K562 (cell line): ENCODE data around the gene UPP1.

Experiments used
- POLR2AphosphoS5 ChIP-seq: IDR thresholded peaks from 2 replicates; pipeline ENCODE4 v1.6.1; 2011; ENCODE audit warnings: mild to moderate bottlenecking, low read depth, low read length, moderate library complexity; ENCODE audit not compliant: control insufficient read depth, insufficient read depth
- ZBTB26 ChIP-seq: fragments of 450-650 bp; formaldehyde crosslinking; IDR thresholded peaks from 2 replicates; pipeline ENCODE4 v1.4.0; 2022; ENCODE audit warnings: missing genetic modification characterization
- TF ChIP-seq, protein P1 (sequence below), 3 experiments: IDR thresholded peaks in 2 of 3; conservative IDR thresholded peaks in 1 of 3; 2 replicates each; pipeline ENCODE4 v1.5.1; 2011 to 2012; ENCODE audit warnings: low read length in 3 of 3, mild to moderate bottlenecking in 3 of 3, control low read depth in 2 of 3, improper control_type of control experiment in 1 of 3, inconsistent platforms in 1 of 3, low read depth in 1 of 3, mixed read lengths in 1 of 3, moderate library complexity in 1 of 3; ENCODE audit not compliant: insufficient read depth in 2 of 3

GRCh38 chr7:48130658-48131108 is 41.6 kb downstream of the UPP1 start:
- no peak for TF ChIP-seq POLR2AphosphoS5
- no peak for TF ChIP-seq ZBTB26
- TF ChIP-seq, protein P1, sequence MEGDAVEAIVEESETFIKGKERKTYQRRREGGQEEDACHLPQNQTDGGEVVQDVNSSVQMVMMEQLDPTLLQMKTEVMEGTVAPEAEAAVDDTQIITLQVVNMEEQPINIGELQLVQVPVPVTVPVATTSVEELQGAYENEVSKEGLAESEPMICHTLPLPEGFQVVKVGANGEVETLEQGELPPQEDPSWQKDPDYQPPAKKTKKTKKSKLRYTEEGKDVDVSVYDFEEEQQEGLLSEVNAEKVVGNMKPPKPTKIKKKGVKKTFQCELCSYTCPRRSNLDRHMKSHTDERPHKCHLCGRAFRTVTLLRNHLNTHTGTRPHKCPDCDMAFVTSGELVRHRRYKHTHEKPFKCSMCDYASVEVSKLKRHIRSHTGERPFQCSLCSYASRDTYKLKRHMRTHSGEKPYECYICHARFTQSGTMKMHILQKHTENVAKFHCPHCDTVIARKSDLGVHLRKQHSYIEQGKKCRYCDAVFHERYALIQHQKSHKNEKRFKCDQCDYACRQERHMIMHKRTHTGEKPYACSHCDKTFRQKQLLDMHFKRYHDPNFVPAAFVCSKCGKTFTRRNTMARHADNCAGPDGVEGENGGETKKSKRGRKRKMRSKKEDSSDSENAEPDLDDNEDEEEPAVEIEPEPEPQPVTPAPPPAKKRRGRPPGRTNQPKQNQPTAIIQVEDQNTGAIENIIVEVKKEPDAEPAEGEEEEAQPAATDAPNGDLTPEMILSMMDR (IDR thresholded peaks at IDR 0.05 in 2 of 3, conservative IDR thresholded peaks at IDR 0.05 in 1 of 3; ENCODE audit: insufficient read depth in 2 of 3, low read depth in 1 of 3, low read length in 3 of 3): no peak
